ENCODE measurements around the gene RHBG.

DNA sequence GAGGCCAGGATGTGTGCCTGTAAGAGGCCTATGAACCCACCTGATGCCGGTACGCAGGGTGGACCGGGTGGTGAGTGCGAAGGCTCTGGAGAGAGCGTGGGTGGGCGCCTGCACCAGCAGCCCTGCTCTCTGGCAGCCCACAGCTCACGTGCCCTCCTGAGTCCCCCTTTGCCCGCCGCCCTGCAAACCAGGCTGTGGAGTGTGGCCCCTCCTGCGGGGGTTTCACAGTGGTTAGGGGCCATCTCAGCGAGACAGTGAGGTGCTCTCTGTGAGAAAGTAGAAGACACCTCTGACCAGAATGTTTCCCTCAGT lies 22.3 kb downstream of the RHBG start:
- TF ChIP-seq, protein P1, sequence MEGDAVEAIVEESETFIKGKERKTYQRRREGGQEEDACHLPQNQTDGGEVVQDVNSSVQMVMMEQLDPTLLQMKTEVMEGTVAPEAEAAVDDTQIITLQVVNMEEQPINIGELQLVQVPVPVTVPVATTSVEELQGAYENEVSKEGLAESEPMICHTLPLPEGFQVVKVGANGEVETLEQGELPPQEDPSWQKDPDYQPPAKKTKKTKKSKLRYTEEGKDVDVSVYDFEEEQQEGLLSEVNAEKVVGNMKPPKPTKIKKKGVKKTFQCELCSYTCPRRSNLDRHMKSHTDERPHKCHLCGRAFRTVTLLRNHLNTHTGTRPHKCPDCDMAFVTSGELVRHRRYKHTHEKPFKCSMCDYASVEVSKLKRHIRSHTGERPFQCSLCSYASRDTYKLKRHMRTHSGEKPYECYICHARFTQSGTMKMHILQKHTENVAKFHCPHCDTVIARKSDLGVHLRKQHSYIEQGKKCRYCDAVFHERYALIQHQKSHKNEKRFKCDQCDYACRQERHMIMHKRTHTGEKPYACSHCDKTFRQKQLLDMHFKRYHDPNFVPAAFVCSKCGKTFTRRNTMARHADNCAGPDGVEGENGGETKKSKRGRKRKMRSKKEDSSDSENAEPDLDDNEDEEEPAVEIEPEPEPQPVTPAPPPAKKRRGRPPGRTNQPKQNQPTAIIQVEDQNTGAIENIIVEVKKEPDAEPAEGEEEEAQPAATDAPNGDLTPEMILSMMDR (conservative IDR thresholded peaks at IDR 0.05; ENCODE audit: low read depth in 2 of 2): no peak
- TF ChIP-seq EZH2phosphoT487 (IDR thresholded peaks at IDR 0.05; ENCODE audit: unreplicated experiment) (no peak), POLR2AphosphoS5 (IDR thresholded peaks at IDR 0.05; ENCODE audit: low read depth) (no peak), CREB1 (CRISPR knock-in tag; IDR thresholded peaks at IDR 0.05; ENCODE audit: low read depth) (no peak)

Measured in GM23338 (cell line).